ENCODE measurements around the gene HMGB3. TPM values are rescaled to one million over a fixed set of nuclear protein-coding genes. Genes with fewer than 3 reads are reported as not detected.

HMGB3 gene
- total RNA-seq, 1 experiment from 2014 or later, result 373 TPM

DNA sequence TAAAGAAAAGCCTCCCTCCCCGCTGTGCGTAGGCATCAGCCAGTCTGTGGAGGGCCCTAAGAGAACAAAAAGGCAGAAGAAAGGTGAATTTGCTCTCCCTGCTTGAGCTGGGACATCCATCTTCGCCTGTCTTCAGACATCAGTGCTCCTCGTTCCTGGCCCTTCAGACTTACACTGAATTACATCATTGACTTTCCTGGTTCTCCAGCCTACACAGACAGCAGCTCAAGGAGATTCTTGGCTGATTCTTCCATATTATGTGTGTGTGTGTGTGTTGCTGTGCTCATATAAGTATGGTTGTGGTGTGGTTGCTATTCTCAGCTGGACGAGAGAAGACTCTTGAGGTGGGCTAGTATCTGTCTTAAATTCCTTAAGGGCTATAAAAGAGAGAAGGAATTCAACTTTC lies 49.2 kb upstream of the HMGB3 start:
- H3K27ac ChIP-seq (ENCODE audit: insufficient read length, low read depth, low read length), result no peak overlapping the region
- Mint-ChIP-seq H3K27me3 (ENCODE audit: low read depth) (no peaks in the 10 kb centered on the region; the same call in 1 of the 2 replicates), H3K4me1 (peaks cover 30 to 31% of the 10 kb centered on the region in 2 experiments), H3K27ac (peak overlapping the region in 2 of 3 experiments; percentile 62 to 87; a peak in 4 of 7 replicates), H3K36me3 (ENCODE audit: insufficient read depth in 1 of 3, low read depth in 3 of 3) (peaks cover 3 to 9% (median 6%) of the 10 kb centered on the region in 3 experiments; a peak in 6 of 7 replicates), H3K9me3 (peaks cover 58 to 69% of the 10 kb centered on the region in 2 experiments), H3K4me3 (peak overlapping the region in 1 of 2 experiments; percentile 4; a peak in 2 of 5 replicates)
- H4K8ac ChIP-seq (replicated peaks; ENCODE audit: insufficient read length, low read depth, low read length), result no peak overlapping the region
- H3K23ac ChIP-seq (ENCODE audit: insufficient read length, low read depth, low read length), result no peak overlapping the region
- no peaks in the 10 kb centered on the region for H3K79me2 ChIP-seq (ENCODE audit: insufficient read depth, low read length)
- TF ChIP-seq, protein P1, sequence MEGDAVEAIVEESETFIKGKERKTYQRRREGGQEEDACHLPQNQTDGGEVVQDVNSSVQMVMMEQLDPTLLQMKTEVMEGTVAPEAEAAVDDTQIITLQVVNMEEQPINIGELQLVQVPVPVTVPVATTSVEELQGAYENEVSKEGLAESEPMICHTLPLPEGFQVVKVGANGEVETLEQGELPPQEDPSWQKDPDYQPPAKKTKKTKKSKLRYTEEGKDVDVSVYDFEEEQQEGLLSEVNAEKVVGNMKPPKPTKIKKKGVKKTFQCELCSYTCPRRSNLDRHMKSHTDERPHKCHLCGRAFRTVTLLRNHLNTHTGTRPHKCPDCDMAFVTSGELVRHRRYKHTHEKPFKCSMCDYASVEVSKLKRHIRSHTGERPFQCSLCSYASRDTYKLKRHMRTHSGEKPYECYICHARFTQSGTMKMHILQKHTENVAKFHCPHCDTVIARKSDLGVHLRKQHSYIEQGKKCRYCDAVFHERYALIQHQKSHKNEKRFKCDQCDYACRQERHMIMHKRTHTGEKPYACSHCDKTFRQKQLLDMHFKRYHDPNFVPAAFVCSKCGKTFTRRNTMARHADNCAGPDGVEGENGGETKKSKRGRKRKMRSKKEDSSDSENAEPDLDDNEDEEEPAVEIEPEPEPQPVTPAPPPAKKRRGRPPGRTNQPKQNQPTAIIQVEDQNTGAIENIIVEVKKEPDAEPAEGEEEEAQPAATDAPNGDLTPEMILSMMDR (conservative IDR thresholded peaks at IDR 0.05), result no peak
- no peak overlapping the region for H4K5ac ChIP-seq (ENCODE audit: insufficient read length, low read depth, low read length)
- no peak for DNase-seq
- H3K4ac ChIP-seq (ENCODE audit: low read depth, low read length), result no peak overlapping the region
- no peak overlapping the region for H3K56ac ChIP-seq (ENCODE audit: insufficient read length, low read depth, low read length)
- H3K14ac ChIP-seq (ENCODE audit: insufficient read depth, low read length), result no peak overlapping the region
- peaks cover 13% of the 10 kb centered on the region; the same call in 1 of the 2 replicates for H3K4me1 ChIP-seq (ENCODE audit: insufficient read depth, low read length)
- no CpG with 5 or more reads among the region's 5 CpGs for WGBS (ENCODE audit: extremely low coverage, insufficient read length, low lambda C conversion rate)
- no peak overlapping the region for H2BK5ac ChIP-seq (ENCODE audit: insufficient read length, low read length)
- no peaks in the 10 kb centered on the region for H4K20me1 ChIP-seq (ENCODE audit: control insufficient read depth, insufficient read depth, insufficient read length)
- no peak overlapping the region for H2BK15ac ChIP-seq (ENCODE audit: low read depth, low read length)
- H3K79me1 ChIP-seq (ENCODE audit: insufficient read depth, low read depth, low read length, poor library complexity, severe bottlenecking), result no peaks in the 10 kb centered on the region
- no peak overlapping the region for H2BK20ac ChIP-seq (ENCODE audit: low read depth, low read length, poor library complexity, severe bottlenecking)
- H2AK5ac ChIP-seq (ENCODE audit: insufficient read length, low read length), result no peak overlapping the region
- no peaks in the 10 kb centered on the region; the same call in 1 of the 2 replicates for H3K27me3 ChIP-seq (ENCODE audit: insufficient read depth, low read length)
- no peak overlapping the region for H3K9ac ChIP-seq (ENCODE audit: extremely low read depth, insufficient read length, low read length)
- H2BK120ac ChIP-seq (ENCODE audit: low read depth, low read length, poor library complexity, severe bottlenecking), result no peak overlapping the region
- H4K91ac ChIP-seq (ENCODE audit: insufficient read length, low read depth, low read length), result no peak overlapping the region
- H2AFZ ChIP-seq (ENCODE audit: low read length), result no peak overlapping the region
- H3K18ac ChIP-seq (ENCODE audit: insufficient read length, low read depth, low read length), result no peak overlapping the region
- H3K9me3 ChIP-seq (ENCODE audit: control insufficient read depth, low read depth, low read length), result no peaks in the 10 kb centered on the region
- H3T11ph ChIP-seq (ENCODE audit: low read length), result no peak overlapping the region
- no peaks in the 10 kb centered on the region for H3K23me2 ChIP-seq (ENCODE audit: insufficient read length, low read depth, low read length, poor library complexity, severe bottlenecking)
- H3K4me2 ChIP-seq (ENCODE audit: insufficient read depth, insufficient read length, low read length), result no peak overlapping the region
- no peak overlapping the region for H2BK12ac ChIP-seq (ENCODE audit: insufficient read length, low read depth, low read length)
